Calu3 (cell line): ENCODE results near the gene HMGN4. TPM values are rescaled to one million over a fixed set of nuclear protein-coding genes. Genes with fewer than 3 reads are reported as not detected.

Experiments used
- BruUV-seq: library from RNA; stranded (reverse); fragments of 400-500 nt; replicated peaks from 2 replicates; lab custom pipeline; 2021; lab: Mats Ljungman, UMichigan
- CTCF ChIA-PET: fragments of 300-600 bp; sonication (Branson Sonifier 250); formaldehyde crosslinking; loops from one replicate; lab custom pipeline; 2022; ENCODE audit warnings: antibody characterized with exemption; lab: Charles Lee
- DNase-seq: peaks from one replicate; pipeline ENCODE4 v3.0.0; 2022
- H3K27ac Mint-ChIP-seq: one replicate; pipeline ENCODE4 v1.8.0; 2022; ENCODE audit warnings: mixed read lengths; ENCODE audit not compliant: unreplicated experiment
- H3K27me3 Mint-ChIP-seq: one replicate; pipeline ENCODE4 v1.8.0; 2022; ENCODE audit warnings: mixed read lengths; ENCODE audit not compliant: unreplicated experiment
- H3K36me3 Mint-ChIP-seq: one replicate; pipeline ENCODE4 v1.8.0; 2022; ENCODE audit warnings: mild to moderate bottlenecking, moderate library complexity, mixed read lengths; ENCODE audit not compliant: insufficient read depth, unreplicated experiment
- H3K4me1 Mint-ChIP-seq: one replicate; pipeline ENCODE4 v1.8.0; 2022; ENCODE audit warnings: mild to moderate bottlenecking, low read depth, mixed read lengths; ENCODE audit not compliant: unreplicated experiment
- H3K4me3 Mint-ChIP-seq: one replicate; pipeline ENCODE4 v1.8.0; 2022; ENCODE audit warnings: mild to moderate bottlenecking, low read depth, moderate library complexity, mixed read lengths; ENCODE audit not compliant: unreplicated experiment
- H3K9me3 Mint-ChIP-seq: one replicate; pipeline ENCODE4 v1.8.0; 2022; ENCODE audit warnings: low read depth, mixed read lengths; ENCODE audit not compliant: unreplicated experiment
- CTCF ChIP-seq: fragments of 200-600 bp; IDR thresholded peaks from one replicate; pipeline ENCODE4 v1.8.0; 2022; ENCODE audit warnings: antibody characterized with exemption; ENCODE audit not compliant: unreplicated experiment
- intact Hi-C: fragments of 100-400 bp; cut with micrococcal nuclease; formaldehyde crosslinking; loops from one replicate; pipeline ENCODE4 v1.10.0; 2022; ENCODE audit not compliant: unreplicated experiment
- total RNA-seq: library from RNA; stranded (reverse); gene quantifications from 2 replicates; pipeline ENCODE4 v1.2.3, GENCODE V29; 2022

The HMGN4 gene
- total RNA-seq, 1 experiment from 2014 or later: 60.0 TPM

DNA sequence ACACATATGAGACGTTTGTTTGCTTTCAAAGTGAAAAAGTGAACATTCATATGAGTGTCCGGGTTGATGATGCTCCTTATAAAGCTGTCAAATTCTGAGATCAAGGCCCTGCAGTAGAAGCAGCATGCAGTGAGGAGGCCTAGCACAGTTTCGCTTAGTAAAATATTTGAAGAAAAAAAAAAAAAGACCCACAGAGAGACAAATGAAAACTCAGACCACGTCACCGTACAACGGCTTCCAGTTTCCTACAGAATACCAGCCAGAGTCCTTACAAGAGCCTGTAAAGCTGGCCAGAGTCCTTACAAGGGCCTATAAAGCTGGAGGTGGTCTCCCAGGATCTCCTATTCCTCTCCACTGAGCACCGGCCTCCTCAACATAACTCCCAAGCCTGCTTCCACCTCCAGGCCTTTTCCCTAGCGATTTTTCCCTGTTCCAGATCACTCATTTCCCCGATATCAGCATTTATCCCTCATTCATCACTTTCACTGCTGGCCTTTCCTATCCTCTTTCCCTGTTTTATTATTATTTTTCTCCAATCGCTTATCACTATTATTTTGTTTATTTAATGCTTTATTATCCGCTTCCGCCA, 1.5 kb upstream of the HMGN4 start:
- intact Hi-C loops: loop anchor here (1.0 kb wide), 1 partner anchor 17 kb away; no protein-coding TSS in a partner anchor
- CTCF ChIA-PET: interaction anchor here (0.7 to 2.6 kb wide), 7 partner anchors 14 to 1216 kb away, joined by 3 to 8 read pairs (median 3); no protein-coding TSS in a partner anchor
- Mint-ChIP-seq H3K4me1 (peaks cover 34% of the 10 kb centered on the region), H3K27me3 (no peaks in the 10 kb centered on the region), H3K4me3 (peak overlapping the region; percentile 94), H3K9me3 (no peaks in the 10 kb centered on the region), H3K36me3 (peaks cover 59% of the 10 kb centered on the region), H3K27ac (peak overlapping the region; percentile 95)
- DNase-seq: no peak
- TF ChIP-seq CTCF: no peak
- no TSS peak for BruUV-seq

DNA sequence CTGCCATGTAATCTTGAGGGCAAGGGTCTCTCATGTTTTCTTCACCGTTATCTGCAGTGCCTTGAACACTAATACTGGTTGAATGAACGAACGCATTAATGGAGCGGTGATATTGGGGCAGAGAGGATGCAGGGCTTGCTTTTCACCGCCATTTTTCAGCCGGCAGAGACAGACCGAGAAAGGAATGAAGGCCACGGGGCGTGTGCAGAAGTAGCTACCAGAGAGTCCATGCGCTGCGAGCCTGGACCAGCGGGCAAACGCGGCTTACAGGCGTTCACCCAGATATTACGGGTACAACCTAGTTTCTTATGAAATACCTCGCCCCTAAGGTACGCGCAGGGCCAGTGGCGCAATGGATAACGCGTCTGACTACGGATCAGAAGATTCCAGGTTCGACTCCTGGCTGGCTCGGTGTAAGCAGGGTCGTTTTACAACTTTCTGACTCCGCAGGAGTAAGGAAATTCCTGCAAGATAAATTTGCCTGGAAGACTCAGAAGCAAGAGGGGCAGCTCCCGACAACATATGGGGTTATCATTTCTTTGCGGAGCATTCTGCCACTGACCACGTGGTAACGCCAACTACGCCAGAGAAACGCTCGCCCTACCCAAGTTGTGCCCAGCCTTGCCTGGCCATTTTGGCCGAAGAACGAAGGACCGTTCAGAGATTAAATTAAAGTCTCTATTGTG, 863 bp upstream of the HMGN4 start:
- CTCF ChIA-PET: interaction anchor here (0.7 to 2.6 kb wide), 14 partner anchors 15 to 1216 kb away, joined by 3 to 8 read pairs (median 3); no protein-coding TSS in a partner anchor
- no TSS peak for BruUV-seq
- H3K4me3 Mint-ChIP-seq: peak overlapping the region; percentile 94
- H3K27ac Mint-ChIP-seq: peak overlapping the region; percentile 95
- H3K4me1 Mint-ChIP-seq: peaks cover 34% of the 10 kb centered on the region
- H3K36me3 Mint-ChIP-seq: peaks cover 57% of the 10 kb centered on the region
- TF ChIP-seq CTCF: no peak
- intact Hi-C loops: loop anchor here (1.0 kb wide), 1 partner anchor 16 kb away; no protein-coding TSS in a partner anchor
- no peaks in the 10 kb centered on the region for H3K27me3 Mint-ChIP-seq
- peak; percentile 93 for DNase-seq
- no peaks in the 10 kb centered on the region for H3K9me3 Mint-ChIP-seq

- TF ChIP-seq CTCF: no peak
- peak overlapping the region; percentile 95 for H3K27ac Mint-ChIP-seq
- H3K36me3 Mint-ChIP-seq: peaks cover 49% of the 10 kb centered on the region
- no peaks in the 10 kb centered on the region for H3K9me3 Mint-ChIP-seq
- no peaks in the 10 kb centered on the region for H3K27me3 Mint-ChIP-seq
- CTCF ChIA-PET: interaction anchor here (0.6 to 2.6 kb wide), 5 partner anchors 15 to 197 kb away, joined by 3 to 8 read pairs (median 6); no protein-coding TSS in a partner anchor
- peaks cover 32% of the 10 kb centered on the region for H3K4me1 Mint-ChIP-seq
- BruUV-seq: no TSS peak
- peak; percentile 25 for DNase-seq
- intact Hi-C loops: no loop called here
- H3K4me3 Mint-ChIP-seq: peak overlapping the region; percentile 94
These were observed 371 bp downstream of the HMGN4 start for GRCh38 chr6:26538572-26538902.

DNA sequence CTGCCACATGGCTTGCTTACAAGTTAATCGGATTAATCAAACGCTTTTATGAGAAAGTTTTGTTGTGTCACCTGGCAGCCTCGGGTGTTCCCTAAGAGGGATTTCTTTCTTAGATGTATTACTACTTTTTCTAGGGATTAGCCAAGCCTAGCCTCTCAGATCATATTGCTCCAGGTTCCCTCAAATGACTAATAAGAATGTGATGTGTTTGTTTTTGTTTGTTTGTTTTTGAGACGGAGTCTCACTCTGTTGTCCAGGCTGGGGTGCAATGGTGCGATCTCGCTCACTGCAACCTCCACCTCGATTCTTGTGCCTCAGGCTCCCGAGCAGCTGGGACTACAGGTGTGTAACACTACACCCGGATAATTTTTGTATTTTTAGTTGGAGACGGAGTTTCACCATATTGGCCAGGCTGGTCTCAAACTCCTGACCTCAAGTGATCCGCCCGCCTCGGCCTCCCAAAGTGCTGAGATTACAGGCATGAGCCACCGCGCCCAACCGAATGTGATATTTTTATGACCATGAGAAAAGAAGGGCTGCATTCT, 977 bp downstream of the HMGN4 start:
- no peaks in the 10 kb centered on the region for H3K9me3 Mint-ChIP-seq
- no peak for DNase-seq
- peaks cover 26% of the 10 kb centered on the region for H3K4me1 Mint-ChIP-seq
- intact Hi-C loops: no loop called here
- peak overlapping the region; percentile 95 for H3K27ac Mint-ChIP-seq
- peak overlapping the region; percentile 94 for H3K4me3 Mint-ChIP-seq
- CTCF ChIA-PET: no interaction called here
- peaks cover 53% of the 10 kb centered on the region for H3K36me3 Mint-ChIP-seq
- TF ChIP-seq CTCF: no peak
- no TSS peak for BruUV-seq
- no peaks in the 10 kb centered on the region for H3K27me3 Mint-ChIP-seq
